Kasumi-1 (cell line): Measurements from ENCODE around the gene SPR.
"Not testable (repeated sequence)": the region's sequence is repeated elsewhere in the genome, so short reads cannot be mapped to it uniquely, and the experiment has no call there.

Experiments used
- DNase-seq, 2 experiments: peaks; one replicate each; lab custom pipeline; 2025; lab: John Stamatoyannopoulos, UW

Gene SPR

DNA sequence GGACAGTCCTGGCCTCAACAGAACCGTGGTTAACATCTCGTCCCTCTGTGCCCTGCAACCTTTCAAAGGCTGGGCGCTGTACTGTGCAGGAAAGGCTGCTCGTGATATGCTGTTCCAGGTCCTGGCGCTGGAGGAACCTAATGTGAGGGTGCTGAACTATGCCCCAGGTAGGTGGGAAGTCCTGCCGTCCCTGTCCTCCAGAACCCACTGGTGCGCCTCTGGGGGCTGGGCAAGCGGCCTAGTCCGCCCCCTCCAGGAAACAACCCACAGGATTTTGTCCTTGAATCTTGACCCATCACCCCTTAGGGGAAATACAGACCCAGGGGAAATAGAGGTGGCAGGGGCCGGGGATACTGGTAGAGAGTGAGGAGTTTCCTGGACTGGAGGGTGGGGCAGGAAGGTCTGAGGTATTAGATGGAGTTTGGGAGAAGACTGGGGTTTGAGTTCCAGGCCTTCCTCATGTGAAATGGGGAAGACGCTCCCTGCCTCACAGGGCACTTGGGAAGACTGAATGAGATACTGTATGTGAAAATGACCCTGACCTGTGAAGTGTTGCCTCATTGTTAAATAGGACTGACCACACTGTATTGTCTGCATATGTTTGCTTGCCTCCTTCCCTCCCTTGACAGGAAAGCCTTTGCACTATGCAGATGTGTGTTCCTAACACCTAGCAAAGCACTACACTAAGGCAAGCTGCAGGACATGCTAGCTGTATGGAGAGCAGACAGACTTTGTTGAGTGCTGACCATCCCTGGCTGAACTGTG lies 1.4 kb downstream of the SPR start:
- no peak for DNase-seq

DNA sequence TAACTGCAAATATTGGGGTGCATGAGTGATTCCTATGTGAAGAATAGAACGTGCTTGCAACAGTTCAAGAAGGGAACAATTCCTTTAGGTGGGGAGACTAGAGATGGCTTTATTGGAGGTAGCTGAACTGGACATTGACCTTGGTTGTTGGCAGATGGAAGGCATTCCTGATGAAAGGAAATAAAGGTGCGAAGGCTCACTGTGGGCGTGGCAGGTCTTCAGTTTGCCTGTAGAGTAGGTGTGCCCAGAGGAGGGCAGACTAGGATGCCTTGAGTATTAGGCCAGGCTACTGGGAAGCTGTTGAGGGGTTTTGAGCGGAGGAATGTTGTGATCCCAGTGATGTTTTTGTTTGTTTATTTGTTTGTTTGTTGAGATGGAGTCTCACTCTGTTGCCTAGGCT lies 2.8 kb downstream of the SPR start:
- DNase-seq, result no peak

DNA sequence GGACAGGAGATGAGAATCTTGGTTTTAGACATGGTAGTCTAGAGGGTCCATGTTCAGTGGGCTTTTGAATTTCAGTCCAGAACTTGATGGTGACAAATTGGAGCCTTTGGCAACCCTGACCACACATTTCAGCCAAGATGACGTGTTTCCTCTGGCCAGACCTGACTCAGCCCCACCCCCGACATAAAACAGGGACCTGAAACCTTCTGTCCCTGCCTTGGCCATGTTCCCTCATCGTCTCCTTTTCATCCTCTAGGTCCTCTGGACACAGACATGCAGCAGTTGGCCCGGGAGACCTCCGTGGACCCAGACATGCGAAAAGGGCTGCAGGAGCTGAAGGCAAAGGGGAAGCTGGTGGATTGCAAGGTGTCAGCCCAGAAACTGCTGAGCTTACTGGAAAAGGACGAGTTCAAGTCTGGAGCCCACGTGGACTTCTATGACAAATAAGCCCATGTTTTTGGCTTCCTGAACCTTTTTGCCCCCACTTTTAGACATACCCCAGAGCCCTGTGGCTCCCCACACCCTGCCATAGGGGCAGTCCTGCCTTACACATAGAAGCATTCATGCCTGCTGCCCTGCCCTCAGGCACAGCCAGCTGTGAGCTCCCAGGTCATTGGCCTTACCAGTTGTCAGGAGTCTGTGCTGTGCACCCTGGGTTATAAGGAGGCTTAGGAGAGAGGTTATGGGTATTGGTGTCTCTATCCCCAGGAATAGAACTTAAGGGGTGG lies 4.0 kb downstream of the SPR start:
- no peak for DNase-seq

DNA sequence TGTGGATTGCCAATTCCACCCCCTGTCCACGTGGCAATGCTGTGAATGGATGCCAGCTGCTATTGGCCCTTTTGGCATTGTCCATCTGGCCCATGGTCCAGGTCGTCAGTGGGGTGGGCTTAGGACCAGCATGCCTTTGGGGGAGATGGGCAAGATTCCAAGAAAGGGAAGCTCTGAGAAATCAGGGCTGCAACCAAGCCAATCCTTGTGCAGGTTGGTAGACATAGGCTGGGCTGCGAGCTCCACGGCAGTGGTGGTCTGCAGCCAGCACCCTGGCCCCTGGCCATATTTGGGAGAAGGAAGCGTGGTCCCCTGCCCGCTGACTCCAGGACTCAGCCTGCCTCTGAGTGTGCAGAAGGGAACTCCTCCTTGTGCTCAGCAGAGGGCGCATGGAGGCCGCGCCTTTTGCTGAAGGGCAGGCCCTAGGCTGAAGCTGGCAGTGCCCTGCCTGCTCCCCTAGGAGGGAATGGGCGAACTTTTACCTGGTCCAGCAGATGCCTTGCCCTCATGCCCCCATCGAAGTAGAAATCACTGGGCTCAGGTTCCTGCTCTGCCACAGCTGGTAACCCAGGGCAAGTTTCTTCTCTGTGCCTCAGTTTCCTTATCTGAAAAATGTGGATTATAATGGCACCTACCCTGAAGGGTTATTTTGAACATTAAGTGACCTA lies 5.4 kb downstream of the SPR start:
- peak; percentile 70 to 78 for DNase-seq

GRCh38 chr2:72893594-72894319 lies 6.5 kb downstream of the SPR start:
- DNase-seq, result peak; percentile 69 to 84

DNA sequence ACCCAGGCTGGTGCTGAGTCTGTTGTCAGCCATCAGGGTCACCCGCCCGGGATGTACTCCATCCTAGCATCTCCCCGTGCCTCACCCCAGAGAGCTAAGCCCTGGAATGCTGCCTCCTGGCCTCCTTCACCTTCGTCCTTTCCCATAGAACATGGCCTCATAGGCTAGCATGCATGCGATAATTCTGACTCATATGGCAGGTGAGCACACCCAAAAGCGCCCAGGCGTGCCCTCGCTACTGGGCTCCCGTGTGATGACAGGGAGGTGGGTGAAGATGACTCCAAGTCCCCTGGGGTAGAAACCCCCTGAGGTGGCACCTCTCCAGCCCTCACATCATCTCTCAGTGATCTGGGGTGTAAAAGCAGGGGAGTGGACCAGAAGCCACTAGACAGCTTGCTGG lies 7.3 kb downstream of the SPR start:
- DNase-seq, result no peak

DNA sequence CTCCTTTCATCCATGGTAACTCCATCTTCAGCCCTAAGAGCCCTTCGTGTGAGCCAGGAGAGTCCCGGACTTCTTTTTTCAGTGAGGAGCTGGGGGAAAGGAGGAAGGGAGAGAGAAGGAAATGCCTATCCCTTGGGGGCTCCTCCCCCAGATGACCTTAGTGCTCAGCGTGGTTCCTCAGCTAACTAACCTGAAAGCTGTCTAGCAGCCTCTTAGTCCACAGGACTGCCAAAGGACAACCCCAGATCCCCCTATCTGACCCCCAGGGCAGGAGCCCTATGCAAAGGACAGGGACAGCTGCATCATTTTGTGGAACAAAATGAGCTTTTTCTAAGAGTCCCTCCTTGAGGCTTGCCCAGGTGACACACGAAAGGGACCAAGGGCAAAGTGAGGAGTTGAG lies 7.9 kb downstream of the SPR start:
- DNase-seq, result no peak

GRCh38 chr2:72895759-72896281 lies 8.6 kb downstream of the SPR start:
- no peak for DNase-seq

DNA sequence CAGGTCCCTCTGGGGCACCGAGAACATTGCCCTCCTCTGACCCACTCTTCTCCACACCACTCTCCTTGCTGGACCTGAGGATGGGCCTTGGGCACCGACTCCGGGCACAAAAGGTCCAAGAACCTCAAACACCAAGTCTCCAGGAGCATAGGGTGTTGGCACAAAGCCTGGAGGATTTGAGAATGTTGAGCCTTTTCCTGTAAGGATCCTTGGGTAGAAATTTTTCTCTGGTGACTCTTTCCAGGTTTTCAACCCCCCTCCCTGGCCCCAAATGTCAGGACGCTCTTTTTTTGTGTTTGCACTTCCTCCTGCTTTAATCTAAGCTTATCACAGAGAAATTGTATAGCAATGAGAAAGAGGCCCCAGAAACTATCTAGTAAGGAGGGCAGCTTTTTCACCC lies 9.2 kb downstream of the SPR start:
- DNase-seq, result no peak

- DNase-seq, result no peak
Measured at GRCh38 chr2:72897785-72898584, 10.8 kb downstream of the SPR start.

- DNase-seq, result no peak
Measured at GRCh38 chr2:72898585-72898906, 11.3 kb downstream of the SPR start.

- no peak for DNase-seq
Measured at GRCh38 chr2:72900191-72900825, 13.1 kb downstream of the SPR start.

- DNase-seq, result no peak
Measured at GRCh38 chr2:72901426-72901825, 14.2 kb downstream of the SPR start.

DNA sequence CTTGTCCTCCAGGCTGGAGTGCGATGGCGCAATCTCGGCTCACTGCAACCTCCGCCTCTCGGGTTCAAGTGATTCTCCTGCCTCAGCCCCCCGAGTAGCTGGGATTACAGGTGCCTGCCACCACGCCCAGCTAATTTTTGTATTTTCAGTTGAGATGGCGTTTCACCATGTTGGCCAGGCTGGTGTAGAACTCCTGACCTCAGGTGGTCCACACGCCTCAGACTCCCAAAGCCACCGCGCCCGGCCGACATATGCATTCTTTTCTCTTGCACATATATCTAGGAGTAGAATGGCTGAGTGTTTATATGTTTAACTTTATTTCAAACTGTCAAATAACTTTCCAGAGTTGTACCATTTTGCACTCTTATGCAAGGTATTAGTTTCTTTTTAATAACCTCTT lies 20.2 kb downstream of the SPR start:
- not testable (repeated sequence) for DNase-seq

GRCh38 chr2:72908741-72909140 lies 21.5 kb downstream of the SPR start:
- no peak for DNase-seq

DNA sequence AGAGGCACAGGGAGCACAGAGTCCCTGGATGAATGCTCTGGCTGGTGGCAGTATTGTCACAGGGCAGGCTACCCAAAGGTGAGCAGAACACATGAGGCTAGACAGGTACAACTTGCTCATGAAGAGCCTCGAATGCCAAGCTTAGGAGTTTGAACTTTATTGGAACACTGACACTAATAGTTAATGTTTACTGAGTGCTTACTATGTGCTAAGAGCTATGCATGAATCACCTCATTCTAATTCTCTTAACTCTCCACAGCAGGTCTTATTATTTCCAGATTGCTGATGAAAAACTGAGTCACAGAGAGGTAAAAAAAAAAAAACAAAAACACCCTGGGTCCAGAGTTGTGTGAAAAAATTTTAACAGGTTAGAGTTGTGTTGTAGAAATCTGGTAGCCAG lies 24.0 kb downstream of the SPR start:
- no peak for DNase-seq

- DNase-seq, result no peak
Measured at GRCh38 chr2:72913486-72914205, 26.4 kb downstream of the SPR start.

DNA sequence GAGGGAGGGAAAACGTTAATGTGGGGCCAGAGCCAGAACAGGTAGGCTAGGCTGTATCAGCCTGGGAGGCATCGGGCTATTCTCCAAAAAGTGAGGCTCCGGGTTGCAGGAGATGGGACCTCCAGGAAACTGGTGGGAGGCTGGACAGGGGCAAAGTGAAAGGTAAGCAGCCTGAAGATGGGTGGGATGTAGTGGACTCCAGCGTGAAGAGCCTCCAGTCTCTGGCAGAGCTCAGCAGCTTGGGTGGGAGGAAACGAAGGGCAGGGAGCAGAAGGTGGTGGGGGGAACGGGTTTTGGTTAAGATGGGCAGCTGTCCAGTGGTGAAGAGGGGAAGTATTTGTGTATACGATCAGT lies 27.0 kb downstream of the SPR start:
- DNase-seq, result no peak

DNA sequence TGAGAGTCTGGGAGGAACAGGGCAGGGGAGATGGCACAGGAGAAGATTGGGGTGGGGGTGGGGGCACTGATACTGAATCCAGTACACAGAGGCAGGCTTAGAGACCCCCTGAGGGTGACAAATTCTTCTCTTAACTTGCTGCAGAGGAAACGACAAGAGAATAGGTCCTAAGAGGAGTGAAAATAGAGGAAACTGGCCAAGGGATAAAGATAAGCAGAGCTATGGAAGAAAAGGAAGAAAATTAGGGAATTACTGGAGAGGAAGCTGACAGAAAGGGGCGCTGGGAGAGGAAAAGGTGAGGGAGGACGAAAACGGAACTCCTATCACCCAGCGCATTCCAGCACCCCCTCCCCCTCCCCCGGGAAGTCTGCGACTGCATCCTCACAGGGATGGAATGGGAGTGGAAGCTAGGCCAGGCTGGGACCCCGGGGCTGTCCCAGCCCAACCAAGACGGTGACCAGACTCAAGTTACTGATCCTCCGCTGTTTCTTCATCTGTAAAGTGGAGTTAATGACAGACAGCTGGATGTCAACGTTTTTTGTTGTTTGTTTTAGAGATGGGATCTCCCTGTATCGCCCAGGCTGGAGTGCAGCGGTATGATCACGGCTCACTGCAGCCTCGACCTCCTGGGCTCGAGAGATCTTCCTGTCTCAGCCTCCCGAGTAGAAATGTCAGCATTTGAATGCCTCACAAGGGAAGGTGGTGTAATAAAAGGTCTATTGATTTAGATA lies 27.5 kb downstream of the SPR start:
- DNase-seq, result no peak
